Measurements from ENCODE around the gene IGFBP2.
A peak's percentile ranks its signal among the peaks of the same experiment; 100 is the strongest.

IGFBP2 gene

DNA sequence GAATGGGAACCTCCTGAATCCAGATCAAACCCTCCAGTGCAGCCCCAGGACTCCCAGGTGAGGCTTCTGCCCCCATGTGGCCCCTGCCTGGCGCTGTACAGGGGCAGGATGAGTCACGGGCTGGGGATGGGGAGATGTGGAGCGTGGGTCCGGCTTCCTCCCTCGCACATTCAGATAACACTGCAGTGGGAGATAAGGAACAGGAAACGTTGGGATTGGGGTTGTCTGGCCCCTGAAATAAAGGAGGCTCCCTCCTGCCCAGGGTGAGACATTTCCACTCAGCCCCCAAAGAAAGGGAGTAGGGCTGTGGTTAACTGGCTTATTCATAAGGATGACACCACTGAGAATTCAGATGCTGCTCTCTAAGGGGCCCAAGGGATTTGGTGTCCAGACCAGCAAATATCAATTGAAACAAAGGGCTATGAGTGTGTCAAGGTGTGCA is 31.4 kb downstream of the IGFBP2 start:
- peak overlapping the region; percentile 73 for H3K27ac ChIP-seq (ENCODE audit: poor library complexity, severe bottlenecking)
- peak; percentile 43 for TF ChIP-seq CTCF (IDR thresholded peaks at IDR 0.05; ENCODE audit: poor library complexity, severe bottlenecking)
- H3K4me1 ChIP-seq (ENCODE audit: insufficient read depth, poor library complexity, severe bottlenecking), result peaks cover 24% of the 10 kb centered on the region
- peaks cover 14% of the 10 kb centered on the region for H3K36me3 ChIP-seq (ENCODE audit: low read depth)
- no peak for DNase-seq (ENCODE audit: low spot score)
- no peak overlapping the region for H3K4me3 ChIP-seq (ENCODE audit: severe bottlenecking)
- ATAC-seq (ENCODE audit: low read depth), result peak; percentile 20; the same call in 2 of the 3 replicates
- no peaks in the 10 kb centered on the region for H3K9me3 ChIP-seq (ENCODE audit: severe bottlenecking)
- no peaks in the 10 kb centered on the region for H3K27me3 ChIP-seq (ENCODE audit: insufficient read depth, poor library complexity, severe bottlenecking)

DNA sequence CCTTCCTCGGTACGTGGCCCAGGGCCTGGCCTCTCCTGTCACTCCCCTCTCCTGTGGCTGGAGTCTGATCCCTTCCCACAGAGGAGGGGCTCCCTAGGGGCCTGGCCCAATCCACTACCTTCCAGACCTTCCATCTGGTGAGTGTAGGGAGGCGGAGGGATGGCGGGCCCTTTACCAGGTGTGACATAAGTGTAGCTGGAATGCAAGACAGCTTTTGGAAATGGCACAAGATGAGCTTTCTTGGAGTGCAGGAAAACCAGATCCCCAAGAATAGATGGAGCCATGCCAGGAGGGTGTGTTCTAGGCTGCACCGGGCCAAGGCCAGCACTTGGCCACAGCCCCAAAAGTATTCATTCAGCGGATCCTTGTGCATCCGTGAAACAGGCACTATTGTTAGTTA is 32.0 kb downstream of the IGFBP2 start:
- Histone ChIP-seq H3K27ac (ENCODE audit: poor library complexity, severe bottlenecking) (peak overlapping the region; percentile 73), H3K27me3 (ENCODE audit: insufficient read depth, poor library complexity, severe bottlenecking) (no peaks in the 10 kb centered on the region), H3K36me3 (ENCODE audit: low read depth) (peaks cover 11% of the 10 kb centered on the region), H3K4me3 (ENCODE audit: severe bottlenecking) (no peak overlapping the region), H3K4me1 (ENCODE audit: insufficient read depth, poor library complexity, severe bottlenecking) (peaks cover 20% of the 10 kb centered on the region), H3K9me3 (ENCODE audit: severe bottlenecking) (no peaks in the 10 kb centered on the region)
- DNase-seq (ENCODE audit: low spot score), result peak; percentile 82
- peak; percentile 80 for ATAC-seq (ENCODE audit: low read depth)
- TF ChIP-seq CTCF (IDR thresholded peaks at IDR 0.05; ENCODE audit: poor library complexity, severe bottlenecking), result no peak

GRCh38 chr2:216665717-216666116 is 32.5 kb downstream of the IGFBP2 start:
- no peak for TF ChIP-seq CTCF (IDR thresholded peaks at IDR 0.05; ENCODE audit: poor library complexity, severe bottlenecking)
- Histone ChIP-seq H3K4me1 (ENCODE audit: insufficient read depth, poor library complexity, severe bottlenecking) (peaks cover 20% of the 10 kb centered on the region), H3K36me3 (ENCODE audit: low read depth) (peaks cover 6% of the 10 kb centered on the region), H3K27me3 (ENCODE audit: insufficient read depth, poor library complexity, severe bottlenecking) (no peaks in the 10 kb centered on the region), H3K4me3 (ENCODE audit: severe bottlenecking) (no peak overlapping the region), H3K27ac (ENCODE audit: poor library complexity, severe bottlenecking) (peak overlapping the region; percentile 73), H3K9me3 (ENCODE audit: severe bottlenecking) (no peaks in the 10 kb centered on the region)
- ATAC-seq (ENCODE audit: low read depth) (peak; percentile 49), DNase-seq (ENCODE audit: low spot score) (peak; percentile 76)

DNA sequence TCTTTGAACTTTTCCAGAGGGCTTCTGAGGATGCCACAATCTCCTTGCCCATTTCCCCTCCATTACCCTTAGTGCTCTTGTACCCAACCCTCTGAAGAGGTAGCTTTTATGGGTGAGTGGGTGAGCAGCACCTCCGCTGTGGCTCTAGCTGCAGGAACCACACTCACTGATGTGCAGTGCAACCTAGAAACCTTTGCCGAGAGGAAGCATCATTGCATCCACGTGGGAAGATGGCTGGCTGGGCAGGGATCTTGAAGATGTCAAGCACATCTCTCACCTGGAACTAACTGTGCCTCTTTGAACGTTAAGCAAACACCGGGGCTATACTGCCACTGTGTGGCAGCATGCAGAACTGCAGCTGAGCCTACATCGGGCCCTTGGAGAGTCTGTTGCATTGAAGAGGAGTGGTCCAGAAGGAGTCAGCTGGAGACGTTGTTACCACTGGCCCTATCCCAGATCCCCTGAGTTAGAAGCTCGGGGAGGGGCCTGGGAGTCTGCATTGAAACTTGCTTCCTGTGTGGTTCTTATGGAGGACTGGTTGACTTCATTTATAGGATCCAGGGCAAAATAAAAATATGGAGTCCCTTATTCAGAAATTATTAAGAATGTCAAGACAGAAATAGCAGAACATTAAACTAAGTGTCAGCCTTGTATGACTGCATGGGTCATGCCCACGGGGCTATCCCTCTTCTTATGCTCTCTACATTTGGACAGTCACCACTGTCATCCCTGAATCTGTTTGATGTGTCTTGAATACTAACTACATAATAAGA is 33.4 kb downstream of the IGFBP2 start:
- peak; percentile 95 for TF ChIP-seq CTCF (IDR thresholded peaks at IDR 0.05; ENCODE audit: poor library complexity, severe bottlenecking)
- DNase-seq (ENCODE audit: low spot score), result no peak
- peaks cover 20% of the 10 kb centered on the region for H3K4me1 ChIP-seq (ENCODE audit: insufficient read depth, poor library complexity, severe bottlenecking)
- ATAC-seq (ENCODE audit: low read depth), result peak; percentile 55
- no peaks in the 10 kb centered on the region for H3K27me3 ChIP-seq (ENCODE audit: insufficient read depth, poor library complexity, severe bottlenecking)
- H3K36me3 ChIP-seq (ENCODE audit: low read depth), result no peaks in the 10 kb centered on the region
- H3K9me3 ChIP-seq (ENCODE audit: severe bottlenecking), result no peaks in the 10 kb centered on the region
- H3K27ac ChIP-seq (ENCODE audit: poor library complexity, severe bottlenecking), result peak overlapping the region; percentile 73
- no peak overlapping the region for H3K4me3 ChIP-seq (ENCODE audit: severe bottlenecking)
